Measurements from ENCODE around the gene MEF2A. TPM values are rescaled to one million over a fixed set of nuclear protein-coding genes. Genes with fewer than 3 reads are reported as not detected.

The MEF2A gene
- total RNA-seq, 1 donor from 2014 or later: 88.3 TPM

GRCh38 chr15:99681990-99682389 is 116.2 kb downstream of the MEF2A start:
- no peak overlapping the region for H3K4me3 Mint-ChIP-seq
- peak overlapping the region; percentile 70 for H3K27ac Mint-ChIP-seq
- ChIA-PET CTCF (interaction anchor here (1.3 to 1.5 kb wide), 2 partner anchors 22 to 338 kb away, joined by 3 to 4 read pairs; no protein-coding TSS in a partner anchor), POLR2A (interaction anchor here (1.1 to 1.4 kb wide), 3 partner anchors 22 to 180 kb away, joined by 3 read pairs; no protein-coding TSS in a partner anchor)
- TF ChIP-seq CTCF (IDR thresholded peaks at IDR 0.05): no peak
- H3K9me3 Mint-ChIP-seq: peaks cover 13% of the 10 kb centered on the region
- intact Hi-C loops (cut with micrococcal nuclease): loop anchor here (5.0 kb wide), 2 partner anchors 35 to 170 kb away; no protein-coding TSS in a partner anchor
- H3K36me3 Mint-ChIP-seq (ENCODE audit: low read depth): peaks cover 80% of the 10 kb centered on the region
- H3K27me3 Mint-ChIP-seq: no peaks in the 10 kb centered on the region
- ATAC-seq (ENCODE audit: low read depth) (no peak), DNase-seq (no peak)
- peaks cover 45% of the 10 kb centered on the region for H3K4me1 Mint-ChIP-seq

- ChIA-PET CTCF (interaction anchor here (1.3 to 1.5 kb wide), 2 partner anchors 22 to 338 kb away, joined by 3 to 4 read pairs; no protein-coding TSS in a partner anchor), POLR2A (interaction anchor here (1.1 to 1.4 kb wide), 3 partner anchors 22 to 180 kb away, joined by 3 read pairs; no protein-coding TSS in a partner anchor)
- TF ChIP-seq CTCF (IDR thresholded peaks at IDR 0.05): no peak
- H3K4me3 Mint-ChIP-seq: no peak overlapping the region
- H3K27me3 Mint-ChIP-seq: no peaks in the 10 kb centered on the region
- peaks cover 45% of the 10 kb centered on the region for H3K4me1 Mint-ChIP-seq
- no peak for DNase-seq
- ATAC-seq (ENCODE audit: low read depth): no peak
- H3K27ac Mint-ChIP-seq: peak overlapping the region; percentile 70
- H3K9me3 Mint-ChIP-seq: peaks cover 13% of the 10 kb centered on the region
- intact Hi-C loops (cut with micrococcal nuclease): loop anchor here (5.0 kb wide), 2 partner anchors 35 to 170 kb away; no protein-coding TSS in a partner anchor
- H3K36me3 Mint-ChIP-seq (ENCODE audit: low read depth): peaks cover 80% of the 10 kb centered on the region
Measured at GRCh38 chr15:99682455-99682854, 116.7 kb downstream of the MEF2A start.

DNA sequence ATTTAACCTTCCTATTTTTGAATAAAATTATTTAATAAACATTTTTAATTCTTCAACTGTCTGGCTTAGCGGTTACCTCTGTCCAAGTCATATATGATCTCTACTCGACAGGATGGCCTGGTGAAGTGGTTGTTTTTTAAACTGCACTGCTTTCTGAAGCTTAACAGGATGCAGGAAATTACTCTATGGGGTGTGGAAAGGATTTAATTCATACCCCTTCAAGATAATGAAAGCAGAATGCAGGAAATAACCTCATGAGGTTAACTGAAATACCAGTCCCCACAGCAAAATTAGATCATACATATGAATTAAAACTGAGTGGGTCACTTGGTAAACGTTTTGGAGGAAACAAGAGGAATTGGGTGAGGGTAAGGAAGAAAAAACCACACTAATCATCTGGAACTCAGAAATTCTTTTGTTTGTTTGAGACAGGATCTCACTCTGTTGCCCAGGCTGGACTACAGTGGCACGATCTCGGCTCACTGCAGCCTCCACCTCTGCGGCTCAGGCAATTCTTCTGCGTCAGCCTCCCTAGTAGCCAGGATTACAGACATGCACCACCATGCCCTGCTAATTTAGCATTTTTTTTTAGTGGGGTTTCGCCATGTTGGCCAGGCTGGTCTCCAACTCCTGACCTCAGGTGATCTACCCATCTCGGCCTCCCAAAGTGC is 117.4 kb downstream of the MEF2A start:
- Mint-ChIP-seq H3K36me3 (ENCODE audit: low read depth) (peaks cover 80% of the 10 kb centered on the region), H3K27ac (peak overlapping the region; percentile 81)

GRCh38 chr15:99686290-99686689 is 120.5 kb downstream of the MEF2A start:
- DNase-seq: no peak
- H3K27me3 Mint-ChIP-seq: no peaks in the 10 kb centered on the region
- no peak for ATAC-seq (ENCODE audit: low read depth)
- intact Hi-C loops (cut with micrococcal nuclease): no loop called here
- H3K27ac Mint-ChIP-seq: no peak overlapping the region
- ChIA-PET CTCF (no interaction called here), POLR2A (no interaction called here)
- no peak overlapping the region for H3K4me3 Mint-ChIP-seq
- peaks cover 43% of the 10 kb centered on the region for H3K4me1 Mint-ChIP-seq
- peaks cover 13% of the 10 kb centered on the region for H3K9me3 Mint-ChIP-seq
- no peak for TF ChIP-seq CTCF (IDR thresholded peaks at IDR 0.05)
- peaks cover 84% of the 10 kb centered on the region for H3K36me3 Mint-ChIP-seq (ENCODE audit: low read depth)

More for the DNA sequence above, 117.4 kb downstream of the MEF2A start:
- ChIA-PET POLR2A (interaction anchor here (1.1 to 1.4 kb wide), 3 partner anchors 21 to 181 kb away, joined by 3 read pairs; no protein-coding TSS in a partner anchor), CTCF (interaction anchor here (1.3 to 1.5 kb wide), 2 partner anchors 21 to 339 kb away, joined by 3 to 4 read pairs; no protein-coding TSS in a partner anchor)
- Mint-ChIP-seq H3K4me3 (peak overlapping the region; percentile 3), H3K9me3 (peaks cover 13% of the 10 kb centered on the region), H3K27me3 (no peaks in the 10 kb centered on the region), H3K4me1 (peaks cover 47% of the 10 kb centered on the region)
- no peak for TF ChIP-seq CTCF (IDR thresholded peaks at IDR 0.05)
- ATAC-seq (ENCODE audit: low read depth) (peak; percentile 70), DNase-seq (no peak)
- intact Hi-C loops (cut with micrococcal nuclease): loop anchor here (5.0 kb wide), 2 partner anchors 36 to 171 kb away; no protein-coding TSS in a partner anchor

GRCh38 chr15:99692825-99693224 is 127.0 kb downstream of the MEF2A start:
- Mint-ChIP-seq H3K9me3 (no peaks in the 10 kb centered on the region), H3K27me3 (no peaks in the 10 kb centered on the region), H3K4me3 (no peak overlapping the region), H3K4me1 (peaks cover 2% of the 10 kb centered on the region), H3K36me3 (ENCODE audit: low read depth) (peaks cover 88% of the 10 kb centered on the region), H3K27ac (no peak overlapping the region)
- ChIA-PET CTCF (interaction anchor here (0.8 to 2.3 kb wide), 3 partner anchors 11 to 350 kb away, joined by 3 to 10 read pairs (median 4); no protein-coding TSS in a partner anchor), POLR2A (interaction anchor here (1.3 kb wide), 1 partner anchor 12 kb away, joined by 4 read pairs; no protein-coding TSS in a partner anchor)
- TF ChIP-seq CTCF (IDR thresholded peaks at IDR 0.05): no peak
- ATAC-seq (ENCODE audit: low read depth) (no peak), DNase-seq (no peak)
- intact Hi-C loops (cut with micrococcal nuclease): no loop called here

Data from activated B cell treated with CpG ODN at 0.5 μM for 24 hours (primary cell).